DMS 273 treated with DMSO at 0.1 percent for 48 hours (cell line): Measurements from ENCODE around the gene AIF1L.
"Not testable (repeated sequence)": the region's sequence is repeated elsewhere in the genome, so short reads cannot be mapped to it uniquely, and the experiment has no call there.

Experiments used
- DNase-seq: peaks from one replicate; lab custom pipeline; 2025; lab: John Stamatoyannopoulos, UW

AIF1L gene

DNA sequence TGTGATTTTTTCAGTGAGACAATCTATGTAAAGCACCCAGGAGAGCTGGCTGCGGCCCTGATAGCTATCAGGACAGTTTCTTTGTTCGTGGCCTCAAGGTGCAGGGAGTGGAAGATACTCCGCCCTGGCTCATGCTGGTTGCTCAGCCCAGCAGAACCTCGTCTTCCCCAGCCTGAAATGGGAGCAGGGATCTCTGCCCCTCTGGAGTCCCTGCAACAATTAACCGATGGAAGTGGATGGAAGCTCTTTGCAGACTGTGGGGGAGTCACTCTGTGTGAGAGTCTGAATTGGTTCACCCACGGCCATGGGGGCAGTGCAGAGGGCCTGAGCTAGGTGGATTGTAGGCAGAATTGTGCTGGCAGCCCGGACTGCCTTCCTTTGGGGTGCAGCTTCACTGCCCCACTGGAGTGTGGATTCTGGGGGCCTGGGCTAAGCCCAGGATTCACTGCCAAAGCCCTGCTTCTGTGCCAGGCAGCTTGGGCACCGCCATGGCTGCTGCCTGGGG, 2.8 kb downstream of the AIF1L start:
- DNase-seq = no peak

DNA sequence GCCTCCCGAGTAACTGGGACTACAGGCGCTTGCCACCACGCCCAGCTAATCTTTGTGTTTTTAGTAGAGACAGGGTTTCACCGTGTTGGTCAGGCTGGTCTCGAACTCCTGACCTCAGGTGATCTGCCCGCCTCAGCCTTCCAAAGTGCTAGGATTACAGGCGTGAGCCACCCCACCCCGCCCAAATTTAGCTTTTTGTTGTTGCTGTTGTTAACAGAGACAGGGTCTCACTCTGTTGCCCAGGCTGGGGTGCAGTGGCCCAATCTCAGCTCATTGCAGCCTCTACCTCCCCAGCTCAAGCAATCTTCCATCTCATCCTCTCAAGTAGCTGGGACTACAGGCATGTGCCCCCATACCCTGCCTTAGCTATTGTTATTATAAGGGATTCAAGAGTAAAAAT, 3.5 kb downstream of the AIF1L start:
- DNase-seq = not testable (repeated sequence)

DNA sequence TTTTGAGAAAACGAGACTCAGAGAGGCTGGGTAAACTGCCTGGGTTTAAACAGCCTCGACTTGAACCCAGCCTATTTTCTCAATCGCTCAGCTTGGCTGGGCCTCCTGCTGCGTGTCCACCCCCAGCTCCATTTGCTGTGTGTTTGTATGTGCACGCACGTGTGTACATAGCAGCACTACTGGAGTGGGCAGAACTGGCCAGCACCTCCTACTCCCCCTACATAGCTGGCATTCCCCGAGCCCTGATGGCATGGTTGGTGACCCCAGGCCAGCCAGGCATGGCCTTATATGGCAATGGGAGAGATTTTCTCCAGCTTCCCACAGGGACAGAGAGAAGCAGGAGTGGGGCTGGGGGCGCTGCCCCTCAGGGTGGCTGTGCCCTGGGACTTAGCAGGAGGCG, 4.1 kb downstream of the AIF1L start:
- DNase-seq = no peak

DNA sequence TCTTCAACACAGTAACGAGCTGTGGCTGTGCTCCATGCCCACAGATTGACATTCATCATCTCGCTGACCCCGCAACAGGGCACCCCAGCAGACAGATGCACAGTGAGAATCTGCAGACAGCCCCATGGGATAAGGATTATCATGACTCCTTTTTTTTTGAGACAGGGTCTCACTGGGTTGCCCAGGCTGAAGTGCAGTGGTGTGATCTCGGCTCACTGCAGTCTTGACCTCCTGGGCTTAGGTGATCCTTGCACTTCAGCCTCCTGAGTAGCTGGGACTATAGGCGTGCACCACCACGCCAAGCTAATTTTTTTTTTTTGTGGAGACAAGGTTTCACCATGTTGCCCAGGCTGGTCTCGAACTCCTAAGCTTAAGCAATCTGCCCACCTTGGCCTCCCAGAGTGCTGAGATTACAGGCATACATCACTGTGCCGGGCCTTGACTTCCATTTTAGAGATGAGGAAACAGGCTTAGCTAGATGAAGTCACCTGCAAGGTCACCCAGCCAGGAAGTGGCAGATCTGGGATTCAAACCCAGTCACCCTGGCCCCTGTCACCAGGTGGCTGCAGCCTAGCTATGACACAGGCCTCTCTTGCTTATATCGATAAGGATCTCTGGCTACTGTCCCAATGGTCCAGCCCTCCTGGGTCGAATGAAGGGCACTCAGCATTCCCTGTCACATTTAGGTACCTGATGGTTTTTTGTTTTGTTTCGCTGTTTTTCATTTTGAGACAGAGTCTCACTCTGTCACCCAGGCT, 5.1 kb downstream of the AIF1L start:
- no peak for DNase-seq

DNA sequence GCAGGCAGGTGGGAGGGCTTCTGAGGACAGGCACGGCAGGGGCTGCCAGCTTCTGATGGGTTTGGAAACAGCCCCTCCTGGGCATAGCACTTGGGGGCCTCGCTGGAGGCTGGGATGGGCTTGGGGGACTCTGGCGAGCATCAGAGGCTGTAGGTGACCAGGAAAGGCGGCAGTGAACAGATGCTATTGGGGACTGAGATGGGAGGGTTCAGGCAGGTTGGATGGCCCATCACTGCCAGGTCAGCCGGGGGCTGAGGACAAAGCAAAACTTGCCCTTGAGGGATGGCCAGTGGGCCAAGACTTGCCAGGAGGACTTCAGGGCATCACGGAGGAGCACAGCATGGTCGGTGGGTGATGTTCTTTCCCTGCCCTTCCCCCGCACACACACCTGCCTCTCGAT, 6.7 kb downstream of the AIF1L start:
- DNase-seq = no peak

DNA sequence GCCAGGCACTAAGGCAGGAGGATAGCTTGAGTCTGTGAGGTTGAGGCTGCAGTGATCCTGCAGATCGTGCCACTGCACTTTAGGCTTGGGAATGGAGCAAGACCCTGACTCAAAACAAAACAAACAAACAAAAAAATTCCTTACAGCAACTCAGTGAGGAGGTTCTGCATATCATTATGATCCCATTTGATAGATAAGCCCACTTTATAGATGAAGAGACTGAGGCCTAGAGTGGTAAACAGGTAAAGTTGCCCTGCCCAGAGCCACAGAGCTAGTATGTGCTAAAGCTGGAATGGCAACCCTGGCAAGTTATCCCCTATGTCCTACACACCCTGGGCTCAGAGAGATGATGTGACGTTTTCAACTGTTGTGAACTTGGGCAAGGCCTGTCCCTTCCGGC, 7.2 kb downstream of the AIF1L start:
- no peak for DNase-seq

DNA sequence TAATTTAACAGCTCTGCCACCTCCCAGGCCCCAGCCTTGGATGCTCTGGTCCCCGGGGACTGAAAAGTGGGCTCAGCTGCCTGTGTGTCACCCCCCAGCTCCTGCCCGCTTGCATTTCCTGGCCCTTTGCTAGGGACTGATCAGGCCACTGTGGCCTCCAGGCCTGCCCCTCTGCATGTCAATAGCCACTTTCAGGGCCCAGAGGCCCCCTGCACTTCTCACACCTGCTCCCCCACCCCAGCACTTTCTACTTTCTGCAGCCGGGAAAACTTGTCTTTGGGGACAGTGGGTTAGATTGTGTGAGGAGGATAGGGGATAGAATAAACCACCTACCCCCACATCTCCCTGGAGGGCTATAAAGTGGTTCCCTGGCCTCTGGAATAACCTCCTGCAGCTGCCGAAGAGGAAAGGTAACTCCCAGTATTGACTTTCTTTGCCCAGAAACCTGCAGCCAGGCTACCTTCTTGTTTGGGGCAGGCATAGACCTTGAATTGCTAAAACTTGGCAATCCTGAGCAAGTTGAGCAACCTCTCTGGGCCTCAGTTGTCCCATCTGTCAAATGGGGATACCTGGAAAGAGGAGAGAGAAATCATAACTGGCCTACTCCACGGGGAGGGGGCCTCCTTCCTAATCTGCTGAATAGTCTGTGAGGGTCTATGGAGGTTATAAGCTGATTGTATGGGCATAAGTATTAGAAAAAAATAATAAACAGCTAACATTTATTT, 7.8 kb downstream of the AIF1L start:
- DNase-seq = no peak

DNA sequence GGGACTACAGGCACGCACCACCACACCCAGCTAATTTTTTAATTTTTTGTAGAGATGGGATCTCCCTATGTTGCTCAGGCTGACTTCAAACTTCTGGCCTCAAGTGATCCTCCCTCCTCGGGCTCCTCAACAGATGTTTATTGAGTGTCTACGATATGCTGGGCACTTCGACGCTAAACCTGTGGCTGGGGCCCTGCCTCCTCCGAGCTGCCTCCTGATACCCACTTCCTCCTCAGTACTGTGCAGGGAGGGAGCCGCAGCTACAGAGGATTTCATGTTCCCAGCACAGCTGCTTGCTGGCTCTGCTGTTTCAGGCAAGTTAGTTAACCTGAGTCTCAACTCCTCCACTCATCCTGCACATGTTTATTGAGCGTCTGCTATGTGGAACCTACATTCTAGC, 9.6 kb downstream of the AIF1L start:
- DNase-seq = no peak

DNA sequence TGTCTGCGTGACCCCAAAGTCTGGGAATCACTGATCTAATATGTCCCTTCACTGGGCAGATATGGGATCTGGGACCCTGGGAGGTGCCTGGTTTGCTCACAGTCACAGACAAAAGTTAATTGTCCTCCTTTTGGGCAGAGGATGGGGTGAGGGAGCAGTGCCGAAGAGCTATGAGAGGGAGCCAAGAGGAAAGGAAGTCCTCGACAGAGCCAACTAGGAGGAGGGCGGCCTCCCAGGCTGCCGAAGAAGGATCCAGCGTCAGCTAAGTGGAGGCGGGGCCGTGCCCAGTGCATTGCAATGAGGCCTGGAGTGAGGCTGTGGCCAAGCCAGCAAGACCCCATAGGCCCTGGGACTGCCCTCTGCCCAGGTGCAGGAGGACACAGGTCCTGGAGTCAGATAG, 11.4 kb downstream of the AIF1L start:
- DNase-seq = no peak

DNA sequence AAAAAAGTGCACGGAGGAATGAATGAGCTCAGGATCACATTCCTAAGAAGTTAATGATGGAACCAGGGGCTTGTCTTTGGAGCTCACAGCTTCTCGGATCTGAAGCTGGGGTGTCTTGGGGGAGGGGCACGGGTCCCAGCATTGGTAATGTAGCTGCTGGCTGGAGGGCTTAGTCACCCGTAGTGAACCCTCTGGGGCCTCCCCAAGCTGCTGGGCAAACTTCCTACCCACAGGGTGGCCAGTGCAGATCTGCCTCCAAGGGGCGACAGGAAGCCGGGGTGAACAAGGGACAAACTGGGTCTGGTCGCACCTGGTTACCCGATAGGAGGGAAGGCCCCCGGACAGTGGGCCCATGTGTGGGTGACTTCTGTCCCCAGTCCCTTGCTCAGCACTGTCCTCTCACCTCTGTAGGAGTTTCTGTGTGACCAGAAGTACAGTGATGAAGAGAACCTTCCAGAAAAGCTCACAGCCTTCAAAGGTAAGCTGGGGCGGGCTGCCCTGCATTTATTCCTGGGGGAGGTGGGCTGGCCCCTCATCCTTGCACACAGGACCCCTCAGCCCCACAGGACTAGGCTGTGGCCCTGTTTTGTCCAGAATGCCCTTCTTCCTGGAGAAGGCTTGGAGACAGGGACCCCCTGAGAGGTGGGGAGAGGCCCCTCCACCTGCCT, 15.0 kb downstream of the AIF1L start:
- no peak for DNase-seq

DNA sequence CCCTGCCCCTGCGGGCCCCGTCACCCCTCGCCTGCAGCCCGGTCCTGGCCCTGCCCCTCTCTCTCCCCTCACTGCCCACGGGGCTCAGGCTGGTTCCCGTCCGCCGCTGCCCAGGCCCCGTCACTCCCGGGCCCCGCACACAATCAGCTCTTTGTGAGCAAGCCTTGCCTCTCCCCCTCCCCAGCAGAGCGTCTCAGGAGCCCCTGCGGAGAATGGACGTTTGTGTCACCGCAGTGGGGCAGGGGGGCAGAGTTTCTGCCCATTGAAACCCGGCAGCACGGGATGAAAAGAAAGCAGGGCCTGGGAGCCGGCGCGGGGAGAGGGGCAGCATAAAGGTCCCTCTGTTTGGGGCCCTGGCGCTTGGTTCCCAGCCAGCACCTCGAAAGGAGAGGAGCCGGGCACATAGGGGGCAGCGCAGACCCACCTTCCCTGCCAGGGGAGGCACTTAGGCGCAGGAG, 15.6 kb downstream of the AIF1L start:
- no peak for DNase-seq

DNA sequence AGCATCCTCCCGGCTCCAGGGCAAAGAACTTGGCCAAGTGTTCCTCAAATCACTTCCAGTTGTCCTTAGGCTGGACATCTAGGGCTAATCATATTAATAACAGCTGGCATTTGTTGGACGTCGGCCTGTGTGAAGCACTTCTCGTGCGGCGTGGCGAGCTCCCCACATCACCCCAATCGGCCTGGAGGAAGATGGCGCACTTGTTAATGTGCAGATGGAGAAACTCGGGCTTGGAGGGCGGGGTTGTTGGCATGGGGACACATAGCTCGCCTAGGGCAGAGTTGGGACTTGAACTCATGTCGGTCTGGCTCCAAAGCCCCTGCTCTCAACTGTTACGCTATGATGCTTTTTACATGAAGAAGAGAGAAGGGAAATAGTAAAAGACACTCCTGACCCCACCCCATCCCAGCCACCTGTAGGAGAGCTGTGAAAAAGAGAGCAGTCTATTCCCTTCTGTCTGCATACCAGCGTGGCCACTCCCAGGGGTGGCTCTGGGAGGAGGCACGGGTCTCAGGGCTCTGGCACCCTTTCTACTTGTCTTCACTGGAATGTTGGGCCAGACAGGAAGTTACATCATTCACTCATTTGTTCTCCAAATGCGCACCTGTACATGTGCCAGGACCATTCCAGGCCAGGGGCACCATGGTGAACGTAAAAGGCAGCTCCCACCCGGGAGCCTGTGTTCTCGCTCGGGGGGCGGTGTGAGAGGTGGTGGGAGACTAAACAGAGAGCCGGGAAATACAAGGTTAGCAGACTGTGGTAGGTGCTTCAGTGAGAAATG, 16.2 kb downstream of the AIF1L start:
- DNase-seq = no peak

DNA sequence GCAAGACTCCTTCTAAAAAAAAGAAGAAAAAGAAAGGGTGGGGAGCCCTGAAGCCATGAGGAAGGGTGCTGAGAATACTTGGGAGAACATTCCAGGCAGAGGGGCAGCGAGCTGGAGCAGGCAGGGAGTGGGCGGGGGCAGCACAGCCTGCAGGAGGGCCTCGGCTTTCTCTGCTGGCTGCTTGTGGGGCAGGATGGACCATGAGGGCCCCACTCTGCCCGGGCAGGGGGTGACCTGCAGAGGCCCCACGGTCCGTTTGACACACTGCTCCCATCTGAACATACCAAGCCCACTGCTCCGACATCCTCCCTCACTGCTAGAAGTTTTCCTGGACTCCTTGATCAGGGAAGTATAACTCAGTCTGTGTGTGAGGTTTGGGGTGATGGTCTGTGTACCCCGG, 17.3 kb downstream of the AIF1L start:
- no peak for DNase-seq

DNA sequence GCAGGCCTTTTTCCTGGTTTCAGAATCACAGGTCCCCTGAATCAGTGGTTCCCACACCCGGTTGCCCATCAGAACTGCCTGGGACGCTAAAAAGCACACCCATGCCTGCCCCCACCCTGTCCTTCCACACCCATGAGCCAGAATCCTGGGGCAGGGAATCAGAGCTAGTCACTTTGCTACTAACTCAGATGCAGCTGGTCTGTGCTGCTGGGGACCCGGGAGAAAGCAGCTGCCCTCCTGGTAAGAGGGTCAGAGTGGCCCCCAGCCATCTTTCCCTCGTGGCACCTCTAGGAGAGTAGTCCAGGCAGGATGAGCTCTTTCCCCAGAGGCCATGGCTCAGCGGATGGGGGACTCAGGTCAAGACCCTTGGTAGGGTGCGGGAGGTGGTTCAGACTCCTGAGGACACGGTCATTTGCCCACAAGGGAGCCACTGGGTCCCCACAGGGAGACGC, 17.8 kb downstream of the AIF1L start:
- no peak for DNase-seq

DNA sequence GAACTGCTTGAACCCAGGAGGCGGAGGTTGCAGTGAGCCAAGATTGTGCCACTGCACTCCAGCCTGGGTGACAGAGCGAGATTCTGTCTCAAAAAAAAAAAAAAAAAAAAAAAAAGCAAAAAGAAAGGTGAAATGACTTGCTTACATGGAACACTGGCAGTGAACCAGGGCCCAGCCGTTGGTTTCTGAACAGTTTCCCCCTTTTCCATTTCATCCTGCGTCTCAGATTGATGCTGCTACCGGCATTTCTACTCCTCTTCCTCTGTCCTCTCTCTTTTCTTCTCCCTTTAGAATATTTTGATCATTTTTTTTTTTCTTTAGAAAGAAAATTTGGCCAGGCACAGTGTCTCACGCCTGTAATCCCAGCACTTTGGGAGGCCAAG, 19.0 kb downstream of the AIF1L start:
- not testable (repeated sequence) for DNase-seq

DNA sequence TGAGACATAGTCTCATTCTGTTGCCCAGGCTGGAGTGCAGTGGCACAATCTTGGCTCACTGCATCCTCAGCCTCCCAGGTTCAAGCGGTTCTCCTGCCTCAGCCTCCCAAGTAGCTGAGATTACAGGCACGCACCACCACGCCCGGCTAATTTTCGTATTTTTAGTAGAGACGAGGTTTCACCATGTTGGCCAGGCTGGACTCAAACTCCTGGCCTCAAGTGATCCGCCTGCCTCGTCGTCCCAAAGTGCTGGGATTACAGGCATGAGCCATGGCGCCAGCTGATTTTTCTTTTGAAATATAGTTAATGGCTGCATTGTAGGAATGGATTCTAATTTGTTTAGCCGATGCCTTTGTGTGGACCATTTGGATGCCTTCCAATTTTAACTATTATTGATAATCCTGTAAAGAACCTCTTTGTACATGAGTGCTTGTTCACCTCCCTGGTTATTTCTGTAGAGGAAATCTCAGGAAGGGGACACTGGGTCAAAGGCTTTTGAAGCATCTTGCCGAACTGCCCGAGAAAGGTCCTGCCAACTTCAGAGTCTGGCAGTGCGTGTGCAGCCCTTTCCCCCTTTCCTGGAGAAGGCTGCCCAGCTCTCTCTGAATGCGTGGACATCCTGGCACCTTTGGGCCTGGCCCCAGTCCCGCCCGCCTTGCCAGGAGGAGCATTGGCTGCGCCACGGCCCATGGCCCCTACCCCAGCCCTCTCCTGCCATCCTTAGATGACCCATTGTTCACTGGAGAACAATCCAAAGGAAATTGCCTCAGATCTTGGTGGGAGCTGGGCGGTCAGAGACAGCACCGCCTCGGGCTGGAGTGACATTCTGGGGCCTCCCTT, 20.2 kb downstream of the AIF1L start:
- DNase-seq = no peak

DNA sequence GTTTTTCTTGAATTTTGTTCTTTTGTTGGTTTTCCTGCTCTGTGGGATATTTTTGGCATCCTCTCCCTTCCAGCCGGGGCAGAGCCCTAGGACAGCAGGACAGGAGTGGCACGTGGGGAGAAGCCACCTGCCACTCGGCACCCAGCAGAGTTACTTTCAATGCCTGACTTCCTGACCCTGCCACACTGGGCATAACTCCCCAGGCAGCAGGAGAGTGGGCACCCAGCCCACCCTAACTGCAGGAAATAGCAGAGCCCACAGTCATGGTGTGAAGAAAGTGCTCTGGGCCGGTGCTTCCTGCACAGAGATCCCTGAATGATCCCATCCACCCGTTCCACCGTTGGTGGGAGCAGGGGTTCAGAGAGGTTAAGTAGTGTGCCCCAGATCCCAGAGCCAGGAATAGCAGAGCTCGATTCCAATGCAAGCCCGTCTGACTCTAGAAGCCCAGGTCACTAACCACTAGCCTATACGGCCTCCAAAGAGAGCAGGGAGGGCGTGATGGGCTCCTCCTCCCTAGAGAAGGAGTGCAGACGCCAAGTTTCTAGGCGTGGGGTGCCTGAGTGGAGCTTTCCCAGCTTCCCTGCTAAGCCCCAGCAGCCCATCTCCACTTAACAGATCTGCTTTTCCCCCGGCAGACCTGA, 20.9 kb downstream of the AIF1L start:
- no peak for DNase-seq

DNA sequence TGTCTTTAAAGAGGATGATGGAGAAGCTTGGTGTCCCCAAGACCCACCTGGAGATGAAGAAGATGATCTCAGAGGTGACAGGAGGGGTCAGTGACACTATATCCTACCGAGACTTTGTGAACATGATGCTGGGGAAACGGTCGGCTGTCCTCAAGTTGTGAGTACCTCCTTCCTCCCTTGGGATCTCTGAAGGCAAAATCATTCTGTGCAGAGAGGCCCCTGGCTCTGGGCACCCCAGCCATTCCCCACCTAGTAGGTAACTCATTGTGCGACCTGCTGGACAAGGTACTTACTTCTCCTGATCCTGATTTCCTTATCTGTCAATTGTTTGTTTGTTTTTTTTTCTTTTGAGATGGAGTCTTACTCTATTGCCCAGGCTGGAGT, 21.4 kb downstream of the AIF1L start:
- DNase-seq = no peak

DNA sequence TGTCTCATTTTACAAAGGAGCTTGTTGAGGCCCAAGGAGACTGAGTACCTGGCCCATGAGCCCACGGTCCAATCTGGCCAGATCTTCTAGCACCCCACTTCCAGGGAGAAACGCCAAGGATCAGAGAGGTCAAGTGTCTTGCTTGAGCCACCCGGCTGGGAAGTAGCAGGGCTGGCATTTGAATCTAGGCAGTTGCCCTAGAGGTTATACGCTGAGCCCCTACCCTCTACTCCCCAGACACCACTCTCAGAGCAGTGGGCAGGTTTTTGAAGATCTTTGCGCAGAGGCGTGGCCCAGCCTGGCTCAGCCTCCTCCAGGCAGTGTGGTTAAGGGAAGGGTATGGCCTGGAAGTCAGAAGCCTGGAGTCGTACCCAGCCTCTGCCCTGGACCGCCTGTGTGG, 23.3 kb downstream of the AIF1L start:
- no peak for DNase-seq

DNA sequence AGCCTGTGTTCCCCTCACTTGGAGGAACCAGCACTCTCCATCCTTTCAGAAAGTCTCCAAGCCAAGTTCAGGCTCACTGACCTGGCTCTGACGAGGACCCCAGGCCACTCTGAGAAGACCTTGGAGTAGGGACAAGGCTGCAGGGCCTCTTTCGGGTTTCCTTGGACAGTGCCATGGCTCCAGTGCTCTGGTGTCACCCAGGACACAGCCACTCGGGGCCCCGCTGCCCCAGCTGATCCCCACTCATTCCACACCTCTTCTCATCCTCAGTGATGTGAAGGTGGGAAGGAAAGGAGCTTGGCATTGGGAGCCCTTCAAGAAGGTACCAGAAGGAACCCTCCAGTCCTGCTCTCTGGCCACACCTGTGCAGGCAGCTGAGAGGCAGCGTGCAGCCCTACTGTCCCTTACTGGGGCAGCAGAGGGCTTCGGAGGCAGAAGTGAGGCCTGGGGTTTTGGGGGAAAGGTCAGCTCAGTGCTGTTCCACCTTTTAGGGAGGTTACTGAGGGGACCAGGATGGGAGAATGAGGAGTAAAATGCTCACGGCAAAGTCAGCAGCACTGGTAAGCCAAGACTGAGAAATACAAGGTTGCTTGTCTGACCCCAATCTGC, 24.4 kb downstream of the AIF1L start:
- DNase-seq = no peak
